Activated B cell treated with CpG ODN at 0.5 μM for 24 hours (primary cell): ENCODE measurements around the gene PLA2G3. TPM values are rescaled to one million over a fixed set of nuclear protein-coding genes. Genes with fewer than 3 reads are reported as not detected.

Experiments used
- ATAC-seq: fragments of 200-7000 bp; cut with Tn5 transposase; one replicate; pipeline ENCODE4 v1.10.0; 2021; ENCODE audit warnings: low read depth, mild to moderate bottlenecking, moderate library complexity
- CTCF ChIA-PET: fragments of 350-600 bp; sonication (Branson Sonifier 250); formaldehyde crosslinking; loops from one replicate; lab custom pipeline; 2021; ENCODE audit warnings: antibody characterized with exemption; lab: Charles Lee
- POLR2A ChIA-PET: fragments of 350-600 bp; sonication (Branson Sonifier 250); formaldehyde crosslinking; loops from one replicate; lab custom pipeline; 2021; ENCODE audit warnings: antibody characterized with exemption; lab: Charles Lee
- DNase-seq: peaks from one replicate; pipeline ENCODE4 v3.0.0; 2022
- H3K27ac Mint-ChIP-seq: one replicate; pipeline ENCODE4 v1.8.0; 2020; ENCODE audit warnings: mixed read lengths
- H3K27me3 Mint-ChIP-seq: one replicate; pipeline ENCODE4 v1.8.0; 2021; ENCODE audit warnings: mixed read lengths
- H3K36me3 Mint-ChIP-seq: one replicate; pipeline ENCODE4 v1.8.0; 2021; ENCODE audit warnings: low read depth, mixed read lengths
- H3K4me1 Mint-ChIP-seq: one replicate; pipeline ENCODE4 v1.8.0; 2021; ENCODE audit warnings: mixed read lengths
- H3K4me3 Mint-ChIP-seq: one replicate; pipeline ENCODE4 v1.8.0; 2020; ENCODE audit warnings: mild to moderate bottlenecking, mixed read lengths
- H3K9me3 Mint-ChIP-seq: one replicate; pipeline ENCODE4 v1.8.0; 2020; ENCODE audit warnings: mixed read lengths
- intact Hi-C: fragments of 100-400 bp; cut with micrococcal nuclease; formaldehyde crosslinking; loops from one replicate; pipeline ENCODE4 v1.15.1; 2024
- total RNA-seq: library from RNA; stranded (reverse); gene quantifications from 2 replicates; pipeline ENCODE4 v1.2.3, GENCODE V29; 2022
- TF ChIP-seq, protein P1 (sequence below): fragments of 200-600 bp; IDR thresholded peaks from one replicate; pipeline ENCODE4 v1.8.0; 2022; ENCODE audit warnings: antibody characterized with exemption, mild to moderate bottlenecking

PLA2G3 gene
- total RNA-seq, 1 donor from 2014 or later: not detected

- Mint-ChIP-seq H3K27ac (no peak overlapping the region), H3K4me3 (no peak overlapping the region), H3K9me3 (no peaks in the 10 kb centered on the region), H3K27me3 (no peaks in the 10 kb centered on the region), H3K36me3 (no peaks in the 10 kb centered on the region), H3K4me1 (peaks cover 23% of the 10 kb centered on the region)
- TF ChIP-seq, protein P1, sequence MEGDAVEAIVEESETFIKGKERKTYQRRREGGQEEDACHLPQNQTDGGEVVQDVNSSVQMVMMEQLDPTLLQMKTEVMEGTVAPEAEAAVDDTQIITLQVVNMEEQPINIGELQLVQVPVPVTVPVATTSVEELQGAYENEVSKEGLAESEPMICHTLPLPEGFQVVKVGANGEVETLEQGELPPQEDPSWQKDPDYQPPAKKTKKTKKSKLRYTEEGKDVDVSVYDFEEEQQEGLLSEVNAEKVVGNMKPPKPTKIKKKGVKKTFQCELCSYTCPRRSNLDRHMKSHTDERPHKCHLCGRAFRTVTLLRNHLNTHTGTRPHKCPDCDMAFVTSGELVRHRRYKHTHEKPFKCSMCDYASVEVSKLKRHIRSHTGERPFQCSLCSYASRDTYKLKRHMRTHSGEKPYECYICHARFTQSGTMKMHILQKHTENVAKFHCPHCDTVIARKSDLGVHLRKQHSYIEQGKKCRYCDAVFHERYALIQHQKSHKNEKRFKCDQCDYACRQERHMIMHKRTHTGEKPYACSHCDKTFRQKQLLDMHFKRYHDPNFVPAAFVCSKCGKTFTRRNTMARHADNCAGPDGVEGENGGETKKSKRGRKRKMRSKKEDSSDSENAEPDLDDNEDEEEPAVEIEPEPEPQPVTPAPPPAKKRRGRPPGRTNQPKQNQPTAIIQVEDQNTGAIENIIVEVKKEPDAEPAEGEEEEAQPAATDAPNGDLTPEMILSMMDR: no peak
- ChIA-PET POLR2A (interaction anchor here (1.3 to 1.6 kb wide), 2 partner anchors 18 to 133 kb away, joined by 3 to 4 read pairs; no protein-coding TSS in a partner anchor), CTCF (no interaction called here)
- ATAC-seq: no peak
- intact Hi-C loops: no loop called here
- DNase-seq: no peak
Measured at GRCh38 chr22:31103111-31103510, 37.2 kb downstream of the PLA2G3 start.

DNA sequence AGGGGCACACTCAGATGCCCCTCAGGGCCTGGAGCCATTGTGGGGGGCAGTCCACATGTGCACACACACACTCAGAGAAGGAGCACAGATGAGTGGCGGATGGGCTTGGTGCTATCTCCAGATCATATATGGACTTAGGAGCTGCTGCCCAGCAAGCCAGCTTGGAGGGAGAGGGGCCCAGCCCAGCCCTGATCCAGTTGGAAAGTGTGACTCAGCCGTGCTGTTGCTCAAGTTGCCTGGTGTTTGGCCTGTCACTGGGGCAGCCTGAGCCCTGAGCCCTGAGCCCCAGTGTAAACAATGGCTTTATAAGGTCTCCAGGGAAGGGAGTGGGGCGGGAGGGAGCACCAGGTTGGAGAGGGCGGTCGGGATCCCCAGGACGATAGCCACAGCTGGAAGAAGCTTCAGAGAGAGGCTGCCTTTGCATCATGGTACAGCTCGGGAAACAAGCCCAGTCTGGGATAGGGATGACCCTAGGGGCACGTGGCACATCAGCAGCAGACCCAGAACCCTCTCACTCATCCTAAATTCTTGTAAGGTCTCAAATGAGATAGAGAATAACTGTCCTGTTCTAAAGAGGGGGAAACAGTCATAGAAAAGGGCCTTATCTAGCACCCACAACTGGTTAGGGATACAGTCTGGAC, 37.7 kb downstream of the PLA2G3 start:
- TF ChIP-seq, protein P1: no peak
- DNase-seq (no peak), ATAC-seq (no peak)
- Mint-ChIP-seq H3K36me3 (no peaks in the 10 kb centered on the region), H3K27me3 (no peaks in the 10 kb centered on the region), H3K9me3 (no peaks in the 10 kb centered on the region), H3K27ac (no peak overlapping the region), H3K4me3 (no peak overlapping the region), H3K4me1 (peaks cover 18% of the 10 kb centered on the region)
- intact Hi-C loops: no loop called here
- CTCF ChIA-PET: no interaction called here
- POLR2A ChIA-PET: interaction anchor here (1.3 to 1.6 kb wide), 2 partner anchors 17 to 133 kb away, joined by 3 to 4 read pairs; no protein-coding TSS in a partner anchor

DNA sequence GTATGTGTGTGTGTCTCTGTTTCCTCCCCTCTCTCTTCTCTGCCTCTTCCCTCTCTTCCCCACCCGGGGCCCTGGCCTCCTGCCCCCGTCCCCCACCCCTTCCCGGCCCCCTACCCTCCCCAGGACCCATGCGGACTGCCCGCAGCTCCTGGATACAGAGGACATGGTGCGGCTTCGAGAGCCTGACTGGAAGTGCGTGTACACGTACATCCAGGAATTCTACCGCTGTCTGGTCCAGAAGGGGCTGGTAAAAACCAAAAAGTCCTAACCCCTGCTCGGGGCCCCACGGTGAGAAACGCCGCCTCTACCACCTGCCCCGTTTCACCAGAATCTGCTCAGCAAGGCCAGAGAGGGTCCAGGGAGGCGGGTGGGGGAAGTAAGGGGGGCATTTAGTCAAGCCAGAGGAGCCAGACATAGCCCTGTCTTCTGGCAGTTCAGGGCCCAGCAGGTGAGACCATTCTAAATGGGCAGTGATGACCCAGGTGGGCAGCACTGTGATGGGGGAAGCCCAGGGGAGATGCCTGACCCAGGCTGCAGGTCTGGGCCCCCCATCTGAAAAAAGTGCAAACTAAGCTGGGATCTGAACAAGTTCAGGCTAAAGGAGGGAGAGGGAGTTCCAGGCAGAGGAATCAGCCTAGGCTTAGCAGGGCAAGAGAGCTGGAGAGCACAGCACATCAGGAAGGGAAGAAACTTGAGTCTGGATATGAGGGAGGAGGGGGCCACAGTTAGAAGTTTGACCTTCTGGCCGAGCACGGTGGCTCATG, 39.4 kb downstream of the PLA2G3 start:
- no peak overlapping the region for H3K27ac Mint-ChIP-seq
- intact Hi-C loops: no loop called here
- no peak for ATAC-seq

DNA sequence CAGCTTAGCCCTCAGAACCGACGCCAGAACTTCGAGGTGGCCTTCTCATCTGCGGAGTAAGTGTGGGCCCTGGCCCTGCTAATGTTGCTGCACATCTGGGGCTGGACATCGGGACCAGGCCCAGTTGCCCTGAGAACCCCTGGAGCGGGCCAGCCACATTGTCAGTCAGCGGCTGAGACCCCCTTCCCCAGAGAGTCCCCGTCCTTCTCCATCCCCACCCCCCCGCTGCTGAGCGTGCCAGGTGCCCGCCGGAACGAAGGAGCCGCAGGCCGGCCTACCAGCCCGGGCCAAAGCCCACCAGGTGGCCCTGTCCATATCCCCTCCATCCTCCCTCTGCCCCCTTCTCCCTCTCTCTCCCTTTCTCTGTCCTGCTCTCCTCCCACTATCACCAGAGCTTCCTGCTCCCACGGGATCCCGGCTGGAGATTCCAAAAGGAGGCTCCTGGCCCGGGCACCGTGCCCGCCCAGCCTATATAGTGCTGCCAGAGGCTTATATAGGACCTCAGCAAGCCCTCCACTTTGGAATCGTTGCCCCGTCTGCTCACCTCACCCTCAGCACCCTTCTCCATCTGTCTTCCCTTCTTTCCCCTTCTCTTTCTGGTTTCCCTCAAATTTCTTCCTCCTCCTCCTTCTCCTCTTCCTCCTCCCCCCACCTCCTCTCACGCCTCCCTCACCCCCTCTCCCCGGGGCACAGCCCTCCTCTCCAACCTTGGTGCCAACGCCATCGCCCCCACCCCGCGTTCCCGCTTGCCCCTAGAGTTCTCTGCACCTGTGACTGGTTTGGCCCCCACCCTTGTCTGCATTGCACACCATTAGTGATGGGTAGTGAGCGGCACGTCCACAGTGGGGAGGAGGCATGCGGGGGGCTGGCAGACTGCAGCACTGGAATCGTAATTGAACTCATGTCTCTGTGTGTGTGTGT, 40.2 kb downstream of the PLA2G3 start:
- POLR2A ChIA-PET: no interaction called here
- Mint-ChIP-seq H3K27me3 (no peaks in the 10 kb centered on the region), H3K4me1 (no peaks in the 10 kb centered on the region), H3K4me3 (no peak overlapping the region), H3K36me3 (no peaks in the 10 kb centered on the region), H3K9me3 (no peaks in the 10 kb centered on the region), H3K27ac (no peak overlapping the region)
- CTCF ChIA-PET: interaction anchor here (1.2 kb wide), 1 partner anchor 8 kb away, joined by 4 read pairs; the partner anchor contains the start of gene SELENOM
- intact Hi-C loops: no loop called here
- DNase-seq: no peak
- no peak for ATAC-seq
- TF ChIP-seq, protein P1: no peak

More for the DNA sequence above, 39.4 kb downstream of the PLA2G3 start:
- Mint-ChIP-seq H3K36me3 (no peaks in the 10 kb centered on the region), H3K27me3 (no peaks in the 10 kb centered on the region), H3K4me3 (no peak overlapping the region), H3K4me1 (peaks cover 3% of the 10 kb centered on the region), H3K9me3 (no peaks in the 10 kb centered on the region)
- CTCF ChIA-PET: no interaction called here
- POLR2A ChIA-PET: no interaction called here
- no peak for DNase-seq
- TF ChIP-seq, protein P1: no peak
